HepG2 (cell line): Measurements from ENCODE around the gene PEX11G. TPM values are rescaled to one million over a fixed set of nuclear protein-coding genes. Genes with fewer than 3 reads are reported as not detected.

ENCODE experiments used
- CCAR2 ChIP-seq: fragments of 200-400 bp; formaldehyde crosslinking; optimal IDR thresholded peaks from 2 replicates; pipeline ENCODE3; 2018; ENCODE audit warnings: low read depth, mild to moderate bottlenecking, low read length, moderate library complexity
- CERS6 ChIP-seq: sonication (generic); formaldehyde crosslinking; IDR thresholded peaks from 2 replicates; pipeline ENCODE4 v1.5.0; 2020; ENCODE audit warnings: missing genetic modification reagents
- GATAD1 ChIP-seq: IDR thresholded peaks from 2 replicates; pipeline ENCODE4 v1.6.1; 2016; ENCODE audit warnings: missing genetic modification reagents, missing compliant biosample characterization
- GTF2F1 ChIP-seq: fragments of 150-350 bp; IDR thresholded peaks from 2 replicates; pipeline ENCODE4 v1.6.1; 2014; ENCODE audit warnings: low read length
- HNF1B ChIP-seq: sonication (generic); formaldehyde crosslinking; IDR thresholded peaks from 2 replicates; pipeline ENCODE4 v1.5.1; 2020; ENCODE audit warnings: mild to moderate bottlenecking, moderate library complexity, missing genetic modification reagents
- PREB ChIP-seq: sonication (generic); formaldehyde crosslinking; IDR thresholded peaks from 2 replicates; pipeline ENCODE4 v1.4.0; 2020; ENCODE audit warnings: missing genetic modification reagents
- RNF219 ChIP-seq: sonication (generic); formaldehyde crosslinking; IDR thresholded peaks from 2 replicates; pipeline ENCODE4 v1.5.0; 2020; ENCODE audit warnings: mild to moderate bottlenecking, missing genetic modification reagents
- SALL1 ChIP-seq: sonication (generic); formaldehyde crosslinking; IDR thresholded peaks from 2 replicates; pipeline ENCODE4 v1.8.0; 2022; ENCODE audit warnings: mild to moderate bottlenecking, missing genetic modification reagents
- SOX13 ChIP-seq, 3 experiments: fragments of 450-650 bp in 1 of 3; sonication (generic) in 1 of 3; formaldehyde crosslinking in 1 of 3; IDR thresholded peaks in 2 of 3; conservative IDR thresholded peaks in 1 of 3; 2 replicates each; pipeline versions ENCODE4 v1.5.0 to v1.6.1; 2016 to 2020; ENCODE audit warnings: antibody characterized with exemption in 1 of 3, mild to moderate bottlenecking in 1 of 3, missing compliant biosample characterization in 1 of 3, missing genetic modification reagents in 1 of 3, moderate library complexity in 1 of 3
- SP4 ChIP-seq: sonication (generic); formaldehyde crosslinking; IDR thresholded peaks from 2 replicates; pipeline ENCODE4 v1.8.1; 2023; ENCODE audit warnings: mild to moderate bottlenecking, missing genetic modification reagents
- ZNF251 ChIP-seq: sonication (generic); formaldehyde crosslinking; IDR thresholded peaks from 2 replicates; pipeline ENCODE4 v1.9.0; 2021; ENCODE audit warnings: mild to moderate bottlenecking, missing genetic modification reagents
- ZNF33B ChIP-seq: sonication (generic); formaldehyde crosslinking; IDR thresholded peaks from 2 replicates; pipeline ENCODE4 v1.5.1; 2020; ENCODE audit warnings: mild to moderate bottlenecking, missing genetic modification reagents
- ZNF543 ChIP-seq: sonication (generic); formaldehyde crosslinking; IDR thresholded peaks from 2 replicates; pipeline ENCODE4 v1.4.0; 2020; ENCODE audit warnings: mild to moderate bottlenecking, missing genetic modification reagents
- ZNF646 ChIP-seq: sonication (generic); formaldehyde crosslinking; IDR thresholded peaks from 2 replicates; pipeline ENCODE4 v1.9.0; 2021; ENCODE audit warnings: mild to moderate bottlenecking, missing genetic modification reagents
- ZNF713 ChIP-seq: sonication (generic); formaldehyde crosslinking; IDR thresholded peaks from 2 replicates; pipeline ENCODE4 v1.4.0; 2020; ENCODE audit warnings: mild to moderate bottlenecking, missing genetic modification reagents
- polyA plus RNA-seq, 8 experiments: library from polyadenylated mRNA; depleted of rRNA in 3 of 8; stranded (reverse) in 7 of 8; unstranded in 1 of 8; fragments of >200 nt; fragmentation: Illumina TruSeq in 4 of 8; extraction: Trizol in 4 of 8; gene quantifications; 2 replicates each; pipeline versions ENCODE4 v1.2.1 to v1.2.3, GENCODE V29; 2011 to 2016; ENCODE audit warnings: low read depth in 4 of 8, missing spikeins in 1 of 8, mixed read lengths in 1 of 8; ENCODE audit not compliant: insufficient read depth in 1 of 8
- total RNA-seq, 5 experiments: library from RNA; depleted of rRNA; stranded (reverse); fragments of >200 nt; fragmentation: Illumina TruSeq; extraction: Trizol; gene quantifications; 2 replicates each; pipeline ENCODE4 v1.2.3, GENCODE V29; 2016; ENCODE audit warnings: low read depth in 1 of 5
- TF ChIP-seq, protein P1 (sequence below): sonication (generic); formaldehyde crosslinking; IDR thresholded peaks from 2 replicates; pipeline ENCODE4 v1.4.0; 2020; ENCODE audit warnings: mild to moderate bottlenecking, missing genetic modification reagents

PEX11G gene
- total and polyA plus RNA-seq, 2 of the 13 experiments (the other 11 are each of a cell fraction or from before 2014, with no cell fraction given): not detected

GRCh38 chr19:7500811-7501450 lies 12.1 kb upstream of the PEX11G start (continued):
- TF ChIP-seq RNF219 (CRISPR knock-in tag) (no peak), ZNF713 (CRISPR knock-in tag) (no peak), HNF1B (CRISPR knock-in tag) (no peak), PREB (CRISPR knock-in tag) (no peak), SALL1 (CRISPR knock-in tag) (peak; percentile 75), GTF2F1 (no peak), GATAD1 (CRISPR knock-in tag) (no peak), CERS6 (CRISPR knock-in tag) (no peak), CCAR2 (no peak), ZNF543 (CRISPR knock-in tag) (no peak), ZNF646 (no peak), ZNF251 (CRISPR knock-in tag) (no peak), ZNF33B (CRISPR knock-in tag) (no peak), SOX13 (IDR thresholded peaks at IDR 0.05) (no peak), SOX13 (CRISPR knock-in tag; conservative IDR thresholded peaks at IDR 0.05 in 1 of 2, IDR thresholded peaks at IDR 0.05 in 1 of 2) (no peak), SP4 (CRISPR knock-in tag) (0 out of 2 replicates have a peak, but pooled peaks have one; percentile 52)
- TF ChIP-seq, protein P1, sequence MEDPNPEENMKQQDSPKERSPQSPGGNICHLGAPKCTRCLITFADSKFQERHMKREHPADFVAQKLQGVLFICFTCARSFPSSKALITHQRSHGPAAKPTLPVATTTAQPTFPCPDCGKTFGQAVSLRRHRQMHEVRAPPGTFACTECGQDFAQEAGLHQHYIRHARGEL (CRISPR knock-in tag): peak; percentile 56; the same call in 1 of the 2 replicates
